H1 (cell line): ENCODE results near the gene EHBP1. TPM values are rescaled to one million over a fixed set of nuclear protein-coding genes. Genes with fewer than 3 reads are reported as not detected.

Source experiments
- CTCF ChIA-PET: fragments of 300-600 bp; sonication (Branson Sonifier 250); formaldehyde crosslinking; loops from one replicate; lab custom pipeline; 2021; ENCODE audit not compliant: partially characterized antibody; lab: Charles Lee
- POLR2A ChIA-PET: fragments of 300-600 bp; sonication (Branson Sonifier 250); formaldehyde crosslinking; loops from one replicate; lab custom pipeline; 2021; ENCODE audit warnings: inconsistent platforms; ENCODE audit not compliant: partially characterized antibody; lab: Charles Lee
- DNase-seq, 2 experiments: peaks; one replicate each; pipeline versions ENCODE4 v3.0.0 to v3.0.0-alpha.2; 2010 to 2022; ENCODE audit warnings: low spot score in 2 of 2, low read depth in 1 of 2, mixed read lengths in 1 of 2
- FAIRE-seq: peaks from 2 replicates; lab custom pipeline; 2011; peaks lifted over from hg19 to GRCh38; lab: Jason Lieb, UNC
- H2AFZ ChIP-seq: 2 replicates; pipeline ENCODE4 v1.8.1; 2012; ENCODE audit warnings: low read length, inconsistent platforms
- H2AK5ac ChIP-seq: 2 replicates; pipeline ENCODE4 v1.6.1; 2013; ENCODE audit warnings: low read depth, low read length
- H2BK120ac ChIP-seq: replicated peaks from 2 replicates; pipeline ENCODE3; 2013; ENCODE audit warnings: low read depth, low read length, inconsistent platforms
- H2BK12ac ChIP-seq: 2 replicates; pipeline ENCODE4 v1.6.1; 2013; ENCODE audit warnings: low read depth, low read length
- H2BK15ac ChIP-seq: 2 replicates; pipeline ENCODE4 v1.6.1; 2013; ENCODE audit warnings: low read length
- H2BK20ac ChIP-seq: 2 replicates; pipeline ENCODE4 v1.6.1; 2013; ENCODE audit warnings: low read length
- H2BK5ac ChIP-seq: 2 replicates; pipeline ENCODE4 v1.6.1; 2013; ENCODE audit warnings: low read depth, low read length
- H3K14ac ChIP-seq: 2 replicates; pipeline ENCODE4 v1.6.1; 2013; ENCODE audit warnings: inconsistent platforms; ENCODE audit not compliant: insufficient read length
- H3K18ac ChIP-seq: 2 replicates; pipeline ENCODE4 v1.6.1; 2013; ENCODE audit warnings: low read length; ENCODE audit errors: extremely low read depth
- H3K23ac ChIP-seq: 2 replicates; pipeline ENCODE4 v1.6.1; 2013; ENCODE audit warnings: inconsistent platforms; ENCODE audit not compliant: insufficient read length
- H3K23me2 ChIP-seq: 2 replicates; pipeline ENCODE4 v1.6.1; 2013; ENCODE audit warnings: low read depth, low read length
- H3K27ac ChIP-seq: 2 replicates; pipeline ENCODE4 v1.6.1; 2011; ENCODE audit warnings: low read depth, low read length, inconsistent platforms
- H3K27me3 ChIP-seq, 4 experiments: replicated peaks in 1 of 4; 1 replicate in 1 of 4; 2 replicates in 3 of 4; pipeline versions ENCODE4 v1.6.1 to v1.8.1; 2011 to 2013; ENCODE audit warnings: low read length in 3 of 4, mild to moderate bottlenecking in 3 of 4, inconsistent platforms in 2 of 4, mixed read lengths in 2 of 4, moderate library complexity in 1 of 4; ENCODE audit not compliant: control insufficient read depth in 3 of 4, insufficient read depth in 3 of 4; ENCODE audit errors: extremely low read depth in 1 of 4
- H3K36me3 ChIP-seq, 4 experiments: 2 replicates each; pipeline versions ENCODE4 v1.6.1 to v1.8.1; 2011 to 2013; ENCODE audit warnings: mild to moderate bottlenecking in 4 of 4, low read length in 3 of 4, moderate library complexity in 2 of 4, control low read depth in 1 of 4, inconsistent platforms in 1 of 4; ENCODE audit not compliant: insufficient read depth in 4 of 4, control insufficient read depth in 2 of 4
- H3K4ac ChIP-seq: replicated peaks from 2 replicates; pipeline ENCODE3; 2013; ENCODE audit warnings: low read length, low read depth, mixed read lengths, inconsistent platforms; ENCODE audit not compliant: insufficient read length
- H3K4me1 ChIP-seq, 4 experiments: replicated peaks in 1 of 4; 1 replicate in 1 of 4; 2 replicates in 3 of 4; pipeline versions ENCODE4 v1.6.1 to v1.8.1; 2011 to 2013; ENCODE audit warnings: low read length in 3 of 4, inconsistent platforms in 2 of 4, mixed read lengths in 1 of 4; ENCODE audit not compliant: insufficient read depth in 4 of 4, control insufficient read depth in 3 of 4
- H3K4me2 ChIP-seq, 2 experiments: 2 replicates each; pipeline versions ENCODE4 v1.6.1 to v1.8.1; 2011 to 2013; ENCODE audit warnings: low read depth in 2 of 2, low read length in 2 of 2, control low read depth in 1 of 2, inconsistent platforms in 1 of 2, mild to moderate bottlenecking in 1 of 2; ENCODE audit not compliant: insufficient read depth in 1 of 2
- H3K4me3 ChIP-seq, 4 experiments: fragments of 200-600, 300-600 bp in 1 of 4; sonication (generic), shearing (Covaris generic), sonication (Bioruptor Twin) in 1 of 4; 2 replicates each; pipeline versions ENCODE4 v1.5.1 to v1.8.1; 2011 to 2016; ENCODE audit warnings: low read length in 4 of 4, low read depth in 3 of 4, control low read depth in 2 of 4, inconsistent platforms in 2 of 4, mild to moderate bottlenecking in 2 of 4, mixed read lengths in 1 of 4, moderate library complexity in 1 of 4; ENCODE audit not compliant: insufficient read depth in 2 of 4; ENCODE audit errors: extremely low read depth in 1 of 4
- H3K56ac ChIP-seq: replicated peaks from 2 replicates; pipeline ENCODE3; 2013; ENCODE audit warnings: low read depth, mild to moderate bottlenecking, mixed read lengths, low read length, inconsistent platforms; ENCODE audit not compliant: insufficient read length
- H3K79me1 ChIP-seq: 2 replicates; pipeline ENCODE4 v1.6.1; 2013; ENCODE audit warnings: low read depth, low read length, control low read depth
- H3K79me2 ChIP-seq, 2 experiments: 2 replicates each; pipeline versions ENCODE4 v1.6.1 to v1.8.1; 2012 to 2013; ENCODE audit warnings: low read length in 2 of 2, mild to moderate bottlenecking in 2 of 2, inconsistent platforms in 1 of 2; ENCODE audit not compliant: insufficient read depth in 2 of 2, control insufficient read depth in 1 of 2
- H3K9ac ChIP-seq, 4 experiments: replicated peaks in 1 of 4; 1 replicate in 1 of 4; 2 replicates in 3 of 4; pipeline versions ENCODE4 v1.6.1 to v1.8.1; 2011 to 2013; ENCODE audit warnings: low read depth in 3 of 4, low read length in 3 of 4, control low read depth in 2 of 4, mild to moderate bottlenecking in 2 of 4, moderate library complexity in 2 of 4, inconsistent platforms in 1 of 4; ENCODE audit errors: extremely low read depth in 1 of 4
- H3K9me3 ChIP-seq, 2 experiments: 2 replicates each; pipeline versions ENCODE4 v1.6.1 to v1.8.1; 2012 to 2013; ENCODE audit warnings: mild to moderate bottlenecking in 2 of 2, moderate library complexity in 2 of 2, control low read depth in 1 of 2, inconsistent platforms in 1 of 2, low read depth in 1 of 2, low read length in 1 of 2, mixed read lengths in 1 of 2; ENCODE audit not compliant: insufficient read depth in 2 of 2
- H4K20me1 ChIP-seq, 2 experiments: replicated peaks in 1 of 2; 2 replicates each; pipeline versions ENCODE3 to v1.8.1; 2011 to 2013; ENCODE audit warnings: inconsistent platforms in 2 of 2, low read length in 2 of 2, mild to moderate bottlenecking in 1 of 2; ENCODE audit not compliant: insufficient read depth in 2 of 2, control insufficient read depth in 1 of 2
- H4K5ac ChIP-seq: 2 replicates; pipeline ENCODE4 v1.6.1; 2013; ENCODE audit warnings: low read length, low read depth, mixed read lengths, inconsistent platforms; ENCODE audit not compliant: insufficient read length
- H4K8ac ChIP-seq: 2 replicates; pipeline ENCODE4 v1.8.0; 2013; ENCODE audit warnings: mild to moderate bottlenecking, moderate library complexity, low read length, inconsistent platforms; ENCODE audit not compliant: insufficient read depth; ENCODE audit errors: extremely low read depth
- H4K91ac ChIP-seq: replicated peaks from 2 replicates; pipeline ENCODE3; 2013; ENCODE audit warnings: low read length, mixed read lengths, inconsistent platforms; ENCODE audit not compliant: insufficient read length
- ASH2L ChIP-seq: fragments of 200-600, 300-600 bp; sonication (generic); IDR thresholded peaks from one replicate; pipeline ENCODE4 v1.7.1; 2017; ENCODE audit warnings: low read length
- CTBP2 ChIP-seq: IDR thresholded peaks from 2 replicates; pipeline ENCODE4 v1.7.0; 2011; ENCODE audit warnings: borderline replicate concordance, mild to moderate bottlenecking, moderate library complexity, mixed read lengths, low read length; ENCODE audit not compliant: insufficient read depth, insufficient read length
- EGR1 ChIP-seq: IDR thresholded peaks from 2 replicates; pipeline ENCODE4 v1.6.1; 2011; ENCODE audit warnings: low read depth, low read length, borderline replicate concordance
- GABPA ChIP-seq: IDR thresholded peaks from 2 replicates; pipeline ENCODE4 v1.6.1; 2011; ENCODE audit warnings: mild to moderate bottlenecking, low read length, moderate library complexity, borderline replicate concordance; ENCODE audit not compliant: insufficient read depth
- HDAC6 ChIP-seq: IDR thresholded peaks from one replicate; pipeline ENCODE4 v1.7.1; 2012; ENCODE audit warnings: low read depth, mild to moderate bottlenecking, inconsistent platforms, low read length, moderate library complexity
- JUND ChIP-seq: IDR thresholded peaks from 2 replicates; pipeline ENCODE4 v1.6.1; 2011; ENCODE audit warnings: mild to moderate bottlenecking, improper control_type of control experiment, low read length
- NANOG ChIP-seq: IDR thresholded peaks from 2 replicates; pipeline ENCODE4 v1.6.1; 2011; ENCODE audit warnings: low read length, low read depth, mild to moderate bottlenecking, inconsistent platforms; ENCODE audit not compliant: insufficient read depth, poor library complexity, severe bottlenecking
- POLR2A ChIP-seq, 2 experiments: IDR thresholded peaks; 1 replicate in 1 of 2; 2 replicates in 1 of 2; pipeline ENCODE4 v1.6.1; 2011; ENCODE audit warnings: low read depth in 2 of 2, low read length in 2 of 2, mild to moderate bottlenecking in 2 of 2; ENCODE audit errors: control extremely low read depth in 1 of 2
- TAF1 ChIP-seq: IDR thresholded peaks from 2 replicates; pipeline ENCODE4 v1.6.1; 2011; ENCODE audit warnings: mild to moderate bottlenecking, low read depth, low read length
- TBP ChIP-seq: IDR thresholded peaks from 2 replicates; pipeline ENCODE4 v1.6.1; 2011; ENCODE audit warnings: low read depth, low read length, improper control_type of control experiment
- polyA plus RNA-seq, 7 experiments: library from polyadenylated mRNA; depleted of rRNA in 3 of 7; stranded (reverse) in 5 of 7; unstranded in 2 of 7; fragments of >200 nt in 5 of 7; fragments of 200-250 nt in 2 of 7; gene quantifications; 1 replicate in 5 of 7; 2 replicates in 1 of 7; 4 replicates in 1 of 7; pipeline versions ENCODE4 v1.2.1 to v1.2.3, GENCODE V29; 2011 to 2013; ENCODE audit warnings: missing spikeins in 2 of 7, mixed read lengths in 2 of 7
- total RNA-seq: library from RNA; stranded (reverse); fragmentation: NEBNext Ultra II Directional; extraction: Animal tissue kit (Norgen Biotek cat#: 25700); gene quantifications from 2 replicates; pipeline ENCODE4 v1.2.1, GENCODE V29; 2021

The EHBP1 gene
- total and polyA plus RNA-seq, 2 of the 8 experiments (the other 6 are each of a cell fraction or from before 2014, with no cell fraction given), result 12.0 to 64.1 TPM

DNA sequence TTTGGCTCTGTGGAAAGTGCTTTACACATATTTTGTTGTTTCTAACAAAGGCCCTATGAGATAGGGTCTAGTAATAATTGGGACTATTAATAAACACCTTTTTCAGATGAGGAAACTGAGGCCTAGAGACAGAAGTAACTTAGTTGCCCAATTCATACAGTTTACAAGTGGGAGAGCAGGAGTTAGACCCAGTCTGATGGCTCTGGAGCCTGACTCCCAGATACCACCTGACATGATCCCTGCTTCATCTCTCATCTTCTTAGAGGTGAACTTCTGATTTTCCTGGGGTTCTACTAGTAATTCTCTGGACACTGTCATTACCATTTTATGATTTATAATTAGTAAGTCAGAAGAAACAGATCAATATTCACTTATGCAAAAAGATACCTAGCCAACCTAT lies 296.1 kb downstream of the EHBP1 start:
- Histone ChIP-seq H4K91ac (no peak overlapping the region), H2AFZ (no peak overlapping the region), H3K56ac (no peak overlapping the region), H3K4me1 (no peaks in the 10 kb centered on the region), H3K4ac (no peak overlapping the region), H2AK5ac (no peak overlapping the region), H2BK15ac (no peak overlapping the region), H3K18ac (no peak overlapping the region), H3K79me2 (no peaks in the 10 kb centered on the region), H4K8ac (no peak overlapping the region), H2BK12ac (no peak overlapping the region), H4K5ac (no peak overlapping the region), H3K27ac (no peak overlapping the region), H3K79me1 (no peaks in the 10 kb centered on the region), H3K23ac (no peak overlapping the region), H4K20me1 (no peaks in the 10 kb centered on the region), H3K4me3 (no peak overlapping the region)
- CTCF ChIA-PET, result no interaction called here
- POLR2A ChIA-PET, result no interaction called here
- TF ChIP-seq CTBP2 (no peak), ASH2L (no peak), POLR2A (IDR thresholded peaks at IDR 0.05; ENCODE audit: control extremely low read depth in 1 of 2, low read depth in 2 of 2, low read length in 2 of 2) (no peak), TBP (no peak), JUND (no peak), NANOG (no peak), TAF1 (no peak), HDAC6 (no peak), EGR1 (no peak), GABPA (no peak)
- TF ChIP-seq, all 59 proteins: peak for 0
- H3K9ac ChIP-seq, result no peak overlapping the region
- H3K27me3 ChIP-seq, result no peaks in the 10 kb centered on the region
- DNase-seq, result no peak
- FAIRE-seq, result no peak
- no peak overlapping the region for H2BK120ac ChIP-seq
- H3K4me2 ChIP-seq, result no peak overlapping the region
- no peak overlapping the region for H3K14ac ChIP-seq
- no peak overlapping the region for H2BK5ac ChIP-seq
- H3K9me3 ChIP-seq, result no peaks in the 10 kb centered on the region
- no peak overlapping the region for H2BK20ac ChIP-seq
- H3K23me2 ChIP-seq, result no peaks in the 10 kb centered on the region
- peaks cover 0 to 7% (median 2%) of the 10 kb centered on the region in 4 experiments; a peak in 4 of 8 replicates for H3K36me3 ChIP-seq
